Psoas muscle (tissue), 8 donors: ENCODE measurements around the gene RPL28. TPM values are rescaled to one million over a fixed set of nuclear protein-coding genes. Genes with fewer than 3 reads are reported as not detected.

Source experiments
- ATAC-seq, 4 donors: fragments of 200-7000 bp; cut with Tn5 transposase; one replicate each; pipeline ENCODE4 v1.9.1; 2020; ENCODE audit warnings: moderate library complexity in 3 of 4, mild to moderate bottlenecking in 2 of 4
- DNase-seq, 2 donors: peaks; one replicate each; pipeline ENCODE4 v3.0.0-alpha.2; 2020
- H3K27ac ChIP-seq: fragments of 200-600 bp; one replicate; pipeline ENCODE4 v1.8.0; 2022
- H3K27me3 ChIP-seq, 3 donors: fragments of 200-600 bp in 1 of 3; one replicate each; pipeline versions ENCODE4 v1.6.1 to v1.8.0; 2013 to 2022; ENCODE audit warnings: low read length in 2 of 3, mild to moderate bottlenecking in 2 of 3, moderate library complexity in 1 of 3; ENCODE audit not compliant: insufficient read depth in 3 of 3
- H3K36me3 ChIP-seq, 2 donors: fragments of 200-600 bp in 1 of 2; one replicate each; pipeline versions ENCODE4 v1.6.1 to v1.8.0; 2013 to 2022; ENCODE audit warnings: low read depth in 1 of 2, mild to moderate bottlenecking in 1 of 2, moderate library complexity in 1 of 2; ENCODE audit not compliant: insufficient read depth in 1 of 2
- H3K4me1 ChIP-seq: fragments of 200-600 bp; one replicate; pipeline ENCODE4 v1.8.0; 2022
- H3K4me3 ChIP-seq: fragments of 200-600 bp; one replicate; pipeline ENCODE4 v1.8.0; 2022; ENCODE audit warnings: mild to moderate bottlenecking
- H3K9me3 ChIP-seq: fragments of 200-600 bp; one replicate; pipeline ENCODE4 v1.8.0; 2022
- CTCF ChIP-seq: fragments of 200-600 bp; IDR thresholded peaks from one replicate; pipeline ENCODE4 v1.8.0; 2022; ENCODE audit warnings: antibody characterized with exemption
- WGBS, 3 donors: extraction: QIAGEN DNeasy Blood & Tissue Kit; methylation state at CpG; one replicate each; pipeline versions ENCODE4 v1.1.6 to v1.1.7; 2013; 5-methylcytosine and 5-hydroxymethylcytosine counted together
- intact Hi-C, 2 donors: fragments of 100-400 bp; cut with DNase I; formaldehyde crosslinking; loops; one replicate each; pipeline versions ENCODE4 v1.11.0 to v1.14.2; 2022
- polyA plus RNA-seq, 3 donors: library from polyadenylated mRNA; stranded (reverse); fragments of 200-250 nt; gene quantifications; one replicate each; pipeline ENCODE4 v1.2.3, GENCODE V29; 2013
- total RNA-seq, 4 donors: library from RNA; stranded (reverse); fragmentation: NEBNext Ultra II Directional in 2 of 4; extraction: Animal tissue kit (Norgen Biotek cat#: 25700) in 2 of 4; gene quantifications; one replicate each; pipeline versions ENCODE4 v1.2.1 to v1.2.4, GENCODE V29; 2021 to 2023
- donor health status: healthy with polysubstance abuse.
- donor health status: DM: no; HTN: no; CAD: no; lungs with moderate emphysema.
- donor health status: Bipolar disorder and iron deficiency.
- donor health status: healthy.
- donor health status: DM: yes; HTN: yes; CAD: no.
- donor health status: DM: no; HTN: no; CAD: no.
- donor health status: DM: no; HTN: no; CAD: no.
- donor health status: DM: yes; HTN: yes; CAD: no.

Gene RPL28
- total and polyA plus RNA-seq, 7 donors = 547 to 1,362 (median 675) TPM

- Histone ChIP-seq H3K36me3 (no peaks in the 10 kb centered on the region), H3K27ac (no peak overlapping the region), H3K9me3 (no peaks in the 10 kb centered on the region), H3K27me3 (peaks cover 0 to 37% (median 22%) of the 10 kb centered on the region in 3 donors), H3K4me1 (no peaks in the 10 kb centered on the region), H3K4me3 (no peak overlapping the region)
- WGBS, 3 donors = 60 to 80% (median 77%) methylated on average over 3 of the region's 3 CpGs
- intact Hi-C loops = no loop called here
- DNase-seq = no peak
- TF ChIP-seq CTCF = no peak
- no peak for ATAC-seq
Measured at GRCh38 chr19:55366790-55367189, 18.9 kb upstream of the RPL28 start.

- intact Hi-C loops = no loop called here
- no peaks in the 10 kb centered on the region for H3K4me1 ChIP-seq
- no peak for ATAC-seq
- DNase-seq = no peak
- no peak for TF ChIP-seq CTCF
- no peak overlapping the region for H3K27ac ChIP-seq
- peaks cover 0 to 48% (median 30%) of the 10 kb centered on the region in 3 donors for H3K27me3 ChIP-seq
- no peaks in the 10 kb centered on the region for H3K9me3 ChIP-seq
- no peaks in the 10 kb centered on the region for H3K36me3 ChIP-seq
- WGBS, 3 donors = 79 to 83% (median 80%) methylated on average over 15 to 16 of the region's 16 CpGs
- no peak overlapping the region for H3K4me3 ChIP-seq
Measured at GRCh38 chr19:55368106-55368505, 17.6 kb upstream of the RPL28 start.

GRCh38 chr19:55368701-55369563 lies 16.8 kb upstream of the RPL28 start:
- Histone ChIP-seq H3K27ac (no peak overlapping the region), H3K36me3 (no peaks in the 10 kb centered on the region), H3K4me1 (no peaks in the 10 kb centered on the region), H3K27me3 (peaks cover 0 to 53% (median 31%) of the 10 kb centered on the region in 3 donors), H3K4me3 (peak overlapping the region; percentile 22), H3K9me3 (no peaks in the 10 kb centered on the region)
- WGBS, 3 donors = 5 to 12% (median 6%) methylated on average over 28 to 54 of the region's 54 CpGs
- ATAC-seq = peak in 2 of 4 donors; percentile 21 to 24
- intact Hi-C loops = no loop called here
- no peak for TF ChIP-seq CTCF
- no peak for DNase-seq

- Histone ChIP-seq H3K9me3 (no peaks in the 10 kb centered on the region), H3K27ac (no peak overlapping the region), H3K36me3 (no peaks in the 10 kb centered on the region), H3K4me3 (peak overlapping the region; percentile 28), H3K27me3 (peaks cover 0 to 61% (median 33%) of the 10 kb centered on the region in 3 donors), H3K4me1 (no peaks in the 10 kb centered on the region)
- no peak for TF ChIP-seq CTCF
- intact Hi-C loops = no loop called here
- 1 to 2% (median 1%) methylated on average over 21 to 59 of the region's 59 CpGs for WGBS, 3 donors
- DNase-seq (no peak), ATAC-seq (no peak)
Measured at GRCh38 chr19:55369653-55370304, 16.0 kb upstream of the RPL28 start.
